ENCODE measurements around the gene ACVR1C.

ACVR1C gene

GRCh38 chr2:157628477-157629415 lies at the start of gene ACVR1C:
Gene ACVR1C, minus strand, starts transcription at chr2:157628864. Its CDS starts 220 bp downstream, at chr2:157628644.
- peak; percentile 74 to 89 for DNase-seq

- DNase-seq: no peak
These were observed 49.3 kb upstream of the ACVR1C start for GRCh38 chr2:157677941-157678340.

GRCh38 chr2:157672129-157672528 lies 43.5 kb upstream of the ACVR1C start:
- DNase-seq: no peak

GRCh38 chr2:157662401-157662800 lies 33.7 kb upstream of the ACVR1C start:
- DNase-seq: no peak

- DNase-seq: no peak
These were observed 33.1 kb upstream of the ACVR1C start for GRCh38 chr2:157661776-157662175.

- no peak for DNase-seq
These were observed 29.2 kb upstream of the ACVR1C start for GRCh38 chr2:157657858-157658257.

GRCh38 chr2:157657101-157657500 lies 28.4 kb upstream of the ACVR1C start:
- DNase-seq: no peak

GRCh38 chr2:157644776-157645175 lies 16.1 kb upstream of the ACVR1C start:
- no peak for DNase-seq

GRCh38 chr2:157631861-157632260 lies 3.2 kb upstream of the ACVR1C start:
- DNase-seq: no peak

- DNase-seq: peak in 1 of 2 experiments; percentile 55
These were observed 829 bp downstream of the ACVR1C start for GRCh38 chr2:157627594-157628476.

GRCh38 chr2:157625296-157625695 lies 3.4 kb downstream of the ACVR1C start:
- no peak for DNase-seq

- DNase-seq: no peak
These were observed 7.7 kb downstream of the ACVR1C start for GRCh38 chr2:157620956-157621355.

- no peak for DNase-seq
These were observed 16.9 kb downstream of the ACVR1C start for GRCh38 chr2:157611726-157612125.

- no peak for DNase-seq
These were observed 17.6 kb downstream of the ACVR1C start for GRCh38 chr2:157611110-157611509.

GRCh38 chr2:157606534-157606933 lies 22.1 kb downstream of the ACVR1C start:
- no peak for DNase-seq

GRCh38 chr2:157603198-157603597 lies 25.5 kb downstream of the ACVR1C start:
- no peak for DNase-seq

GRCh38 chr2:157601807-157602206 lies 26.9 kb downstream of the ACVR1C start:
- DNase-seq: no peak

GRCh38 chr2:157596992-157597681 lies 31.5 kb downstream of the ACVR1C start:
- peak in 1 of 2 experiments; percentile 54 for DNase-seq

- DNase-seq: no peak
These were observed 35.3 kb downstream of the ACVR1C start for GRCh38 chr2:157593411-157593810.

GRCh38 chr2:157592948-157593347 lies 35.7 kb downstream of the ACVR1C start:
- peak in 1 of 2 experiments; percentile 21 for DNase-seq

GRCh38 chr2:157592374-157592773 lies 36.3 kb downstream of the ACVR1C start:
- DNase-seq: no peak

GRCh38 chr2:157587576-157587975 lies 41.1 kb downstream of the ACVR1C start:
- no peak for DNase-seq

GRCh38 chr2:157574165-157574564 lies 54.5 kb downstream of the ACVR1C start:
- no peak for DNase-seq

Measured in NCI-H526 (cell line).